MCF 10A (cell line): ENCODE data around the gene PALLD. TPM values are rescaled to one million over a fixed set of nuclear protein-coding genes. Genes with fewer than 3 reads are reported as not detected.

Experiments
- BruUV-seq: library from RNA; stranded (reverse); fragments of 400-500 nt; replicated peaks from 2 replicates; lab custom pipeline; 2021; lab: Mats Ljungman, UMichigan
- CTCF ChIA-PET: fragments of 300-600 bp; sonication (Branson Sonifier 250); formaldehyde crosslinking; extraction: SDS; loops from one replicate; lab custom pipeline; 2021; ENCODE audit warnings: antibody characterized with exemption, inconsistent platforms; lab: Yijun Ruan, JAX
- POLR2A ChIA-PET: fragments of 300-600, 350-650 bp; sonication (Branson Sonifier 250); formaldehyde crosslinking; extraction: SDS; loops from one replicate; lab custom pipeline; 2020; ENCODE audit warnings: antibody characterized with exemption, inconsistent platforms; lab: Yijun Ruan, JAX
- DNase-seq: peaks from one replicate; pipeline ENCODE4 v3.0.0-alpha.2; 2018; ENCODE audit not compliant: unreplicated experiment
- H3K27ac Mint-ChIP-seq: one replicate; pipeline ENCODE4 v1.8.0; 2022; ENCODE audit warnings: mild to moderate bottlenecking, low read depth, mixed read lengths; ENCODE audit not compliant: unreplicated experiment
- H3K27me3 Mint-ChIP-seq: one replicate; pipeline ENCODE4 v1.8.0; 2022; ENCODE audit warnings: mixed read lengths; ENCODE audit not compliant: insufficient read depth, unreplicated experiment
- H3K36me3 Mint-ChIP-seq: one replicate; pipeline ENCODE4 v1.8.0; 2022; ENCODE audit warnings: mild to moderate bottlenecking, moderate library complexity, mixed read lengths; ENCODE audit not compliant: insufficient read depth, unreplicated experiment
- H3K4me1 Mint-ChIP-seq: one replicate; pipeline ENCODE4 v1.8.0; 2022; ENCODE audit warnings: mixed read lengths; ENCODE audit not compliant: insufficient read depth, unreplicated experiment
- H3K4me3 Mint-ChIP-seq: one replicate; pipeline ENCODE4 v1.8.0; 2022; ENCODE audit warnings: mild to moderate bottlenecking, moderate library complexity, mixed read lengths; ENCODE audit not compliant: unreplicated experiment
- H3K9me3 Mint-ChIP-seq: one replicate; pipeline ENCODE4 v1.8.0; 2022; ENCODE audit warnings: mixed read lengths; ENCODE audit not compliant: unreplicated experiment
- CTCF ChIP-seq: fragments of 200-600 bp; IDR thresholded peaks from one replicate; pipeline ENCODE4 v1.8.0; 2022; ENCODE audit warnings: antibody characterized with exemption, mild to moderate bottlenecking; ENCODE audit not compliant: unreplicated experiment
- intact Hi-C: fragments of 100-400 bp; cut with micrococcal nuclease; formaldehyde crosslinking; loops from 2 replicates; pipeline ENCODE4 v1.14.1; 2022
- total RNA-seq: library from RNA; stranded (reverse); gene quantifications from 2 replicates; pipeline ENCODE4 v1.2.3, GENCODE V29; 2022

The PALLD gene
- total RNA-seq, 1 experiment from 2014 or later, result 191 TPM

GRCh38 chr4:168920441-168921065, 423.7 kb downstream of the PALLD start:
- no peak for TF ChIP-seq CTCF

GRCh38 chr4:168923526-168924194, 426.8 kb downstream of the PALLD start:
- no TSS peak for BruUV-seq
- Mint-ChIP-seq H3K4me1 (peaks cover 6% of the 10 kb centered on the region), H3K9me3 (no peaks in the 10 kb centered on the region), H3K36me3 (peaks cover 92% of the 10 kb centered on the region), H3K27ac (no peak overlapping the region), H3K27me3 (no peaks in the 10 kb centered on the region), H3K4me3 (no peak overlapping the region)
- POLR2A ChIA-PET, result interaction anchor here (0.9 to 1.9 kb wide), 3 partner anchors 87 to 565 kb away, joined by 3 to 6 read pairs (median 5); partner anchors contain the start of gene CBR4
- DNase-seq, result peak; percentile 78
- TF ChIP-seq CTCF, result peak; percentile 71
- intact Hi-C loops, result loop anchor here (1.0 to 2.0 kb wide), 7 partner anchors 82 to 741 kb away; partner anchors contain the start of gene CBR4
- CTCF ChIA-PET, result interaction anchor here (0.5 to 15.0 kb wide), 69 partner anchors 9 to 812 kb away, joined by 3 to 173 read pairs (median 4); partner anchors contain the start of gene CBR4

More at GRCh38 chr4:168920441-168921065, 423.7 kb downstream of the PALLD start:
- ChIA-PET CTCF (interaction anchor here (0.5 to 15.0 kb wide), 23 partner anchors 7 to 736 kb away, joined by 3 to 173 read pairs (median 4); no protein-coding TSS in a partner anchor), POLR2A (interaction anchor here (1.1 to 2.1 kb wide), 3 partner anchors 38 to 204 kb away, joined by 3 to 6 read pairs (median 4); no protein-coding TSS in a partner anchor)
- no TSS peak for BruUV-seq
- H3K4me1 Mint-ChIP-seq, result peaks cover 11% of the 10 kb centered on the region
- intact Hi-C loops, result no loop called here
- no peak for DNase-seq
- H3K36me3 Mint-ChIP-seq, result peaks cover 97% of the 10 kb centered on the region
- H3K4me3 Mint-ChIP-seq, result no peak overlapping the region
- no peaks in the 10 kb centered on the region for H3K27me3 Mint-ChIP-seq
- H3K27ac Mint-ChIP-seq, result no peak overlapping the region
- no peaks in the 10 kb centered on the region for H3K9me3 Mint-ChIP-seq

- H3K27me3 Mint-ChIP-seq, result no peaks in the 10 kb centered on the region
- ChIA-PET CTCF (interaction anchor here (0.5 to 15.0 kb wide), 31 partner anchors 8 to 666 kb away, joined by 3 to 173 read pairs (median 4); no protein-coding TSS in a partner anchor), POLR2A (interaction anchor here (0.7 to 1.9 kb wide), 2 partner anchors 86 to 561 kb away, joined by 3 to 6 read pairs; partner anchors contain the start of gene CBR4)
- peaks cover 93% of the 10 kb centered on the region for H3K36me3 Mint-ChIP-seq
- no peak for TF ChIP-seq CTCF
- peaks cover 6% of the 10 kb centered on the region for H3K4me1 Mint-ChIP-seq
- intact Hi-C loops, result no loop called here
- DNase-seq, result no peak
- no peak overlapping the region for H3K27ac Mint-ChIP-seq
- BruUV-seq, result no TSS peak
- no peak overlapping the region for H3K4me3 Mint-ChIP-seq
- H3K9me3 Mint-ChIP-seq, result no peaks in the 10 kb centered on the region
Measured at GRCh38 chr4:168924667-168925066, 427.8 kb downstream of the PALLD start.
